SKM-1 (cell line): Measurements from ENCODE around the gene ABCA13.

ENCODE experiments used
- DNase-seq: peaks from one replicate; lab custom pipeline; 2025; ENCODE audit not compliant: unreplicated experiment; lab: John Stamatoyannopoulos, UW

Gene ABCA13

DNA sequence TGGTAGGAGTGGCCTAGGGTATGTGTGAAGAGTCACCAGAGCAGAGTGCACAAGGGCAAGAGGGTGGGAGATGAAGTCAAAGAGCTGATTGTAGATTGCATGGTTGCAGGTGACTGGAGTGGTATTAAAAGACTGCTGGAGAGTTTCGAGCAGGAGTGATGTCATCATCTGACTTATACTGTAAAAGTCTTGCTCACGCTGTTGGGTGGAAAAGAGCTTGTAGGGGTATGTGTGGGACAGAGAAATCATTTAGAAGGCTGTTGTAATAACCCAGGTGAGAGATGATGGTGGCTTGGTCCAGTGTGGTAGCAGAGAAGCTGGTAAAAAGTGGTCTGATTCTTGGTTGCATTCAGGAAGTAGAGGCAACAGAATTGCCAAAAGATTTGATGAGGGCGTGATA is 184.1 kb downstream of the ABCA13 start:
- no peak for DNase-seq

- DNase-seq: no peak
Observed at GRCh38 chr7:48360574-48360973, 189.3 kb downstream of the ABCA13 start.

- DNase-seq: no peak
Observed at GRCh38 chr7:48363174-48363573, 191.9 kb downstream of the ABCA13 start.

- no peak for DNase-seq
Observed at GRCh38 chr7:48365010-48365409, 193.8 kb downstream of the ABCA13 start.

DNA sequence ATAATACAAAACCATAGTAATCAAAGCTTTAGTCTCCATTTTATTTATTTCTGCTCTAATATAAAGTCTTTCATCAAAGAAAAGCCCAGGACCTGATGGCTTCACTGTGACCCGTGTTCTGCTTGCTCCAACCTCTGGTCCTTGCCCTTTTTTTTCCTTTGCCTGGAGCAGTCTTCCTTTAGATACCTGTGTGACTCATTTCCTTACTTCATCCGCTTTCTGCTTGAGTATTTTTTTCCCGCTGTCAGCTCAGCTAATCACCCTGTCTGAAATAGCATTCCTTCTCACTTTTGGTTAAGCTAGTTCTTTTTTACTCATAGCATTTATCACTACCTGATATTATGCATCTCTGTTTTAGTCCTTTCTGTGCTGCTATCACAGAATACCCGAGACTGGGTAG is 194.8 kb downstream of the ABCA13 start:
- DNase-seq: no peak

DNA sequence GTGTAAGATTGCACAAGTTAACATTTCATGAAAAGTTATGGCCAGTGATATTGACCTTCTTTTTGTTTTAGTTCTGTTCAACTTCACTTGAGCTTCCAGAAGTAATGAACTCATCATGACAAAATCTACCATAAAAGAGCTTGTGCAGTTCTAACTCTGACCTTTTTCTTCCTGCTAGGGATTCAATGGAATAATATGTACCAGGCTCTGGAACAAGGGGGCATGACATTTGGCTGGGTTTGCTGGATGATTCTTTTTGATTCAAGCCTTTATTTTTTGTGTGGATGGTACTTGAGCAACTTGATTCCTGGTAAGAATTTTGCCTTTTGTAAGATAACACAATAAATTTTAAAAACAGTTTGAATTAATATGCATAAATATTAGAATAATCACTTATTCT is 205.0 kb downstream of the ABCA13 start:
- no peak for DNase-seq

DNA sequence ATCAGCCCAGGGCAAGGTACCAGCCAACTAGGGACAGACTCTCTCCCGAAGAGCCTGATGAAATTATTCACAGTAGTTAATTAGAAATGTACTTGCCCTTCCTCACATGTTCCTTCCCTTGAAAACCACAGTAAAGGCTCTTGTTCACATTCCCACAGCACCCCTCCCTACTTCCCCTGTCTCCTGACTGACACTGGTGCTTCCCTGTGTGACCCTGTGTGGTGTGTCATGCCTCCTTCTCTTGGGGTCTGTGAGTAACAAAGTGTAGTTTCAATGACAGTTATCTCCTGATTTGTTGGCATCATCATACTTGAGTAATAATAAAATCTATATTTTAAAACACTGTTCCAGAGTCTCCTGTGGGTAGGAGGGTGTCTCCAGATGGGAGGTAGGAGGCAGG is 209.7 kb downstream of the ABCA13 start:
- no peak for DNase-seq

- DNase-seq: no peak
Observed at GRCh38 chr7:48381571-48381970, 210.3 kb downstream of the ABCA13 start.

- no peak for DNase-seq
Observed at GRCh38 chr7:48384180-48384752, 213.0 kb downstream of the ABCA13 start.

GRCh38 chr7:48387932-48388331 is 216.7 kb downstream of the ABCA13 start:
- DNase-seq: no peak

DNA sequence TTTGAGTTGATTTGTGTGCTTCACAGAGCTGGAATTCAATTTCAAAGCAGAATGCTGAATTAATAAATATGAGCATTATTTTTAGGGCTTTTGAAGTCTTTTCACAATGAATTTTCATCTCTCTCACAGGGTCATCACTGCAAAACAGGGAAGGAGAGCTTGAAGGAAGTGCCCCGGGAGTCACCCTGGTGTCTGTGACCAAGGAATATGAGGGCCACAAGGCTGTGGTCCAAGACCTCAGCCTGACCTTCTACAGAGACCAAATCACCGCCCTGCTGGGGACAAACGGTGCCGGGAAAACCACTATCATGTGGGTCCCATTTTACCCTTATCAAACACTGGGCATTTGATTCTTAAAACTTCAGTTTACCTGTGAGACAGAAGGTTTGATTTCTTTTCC is 217.7 kb downstream of the ABCA13 start:
- peak; percentile 4 for DNase-seq

- peak; percentile 68 for DNase-seq
Observed at GRCh38 chr7:48389977-48390376, 218.7 kb downstream of the ABCA13 start.

DNA sequence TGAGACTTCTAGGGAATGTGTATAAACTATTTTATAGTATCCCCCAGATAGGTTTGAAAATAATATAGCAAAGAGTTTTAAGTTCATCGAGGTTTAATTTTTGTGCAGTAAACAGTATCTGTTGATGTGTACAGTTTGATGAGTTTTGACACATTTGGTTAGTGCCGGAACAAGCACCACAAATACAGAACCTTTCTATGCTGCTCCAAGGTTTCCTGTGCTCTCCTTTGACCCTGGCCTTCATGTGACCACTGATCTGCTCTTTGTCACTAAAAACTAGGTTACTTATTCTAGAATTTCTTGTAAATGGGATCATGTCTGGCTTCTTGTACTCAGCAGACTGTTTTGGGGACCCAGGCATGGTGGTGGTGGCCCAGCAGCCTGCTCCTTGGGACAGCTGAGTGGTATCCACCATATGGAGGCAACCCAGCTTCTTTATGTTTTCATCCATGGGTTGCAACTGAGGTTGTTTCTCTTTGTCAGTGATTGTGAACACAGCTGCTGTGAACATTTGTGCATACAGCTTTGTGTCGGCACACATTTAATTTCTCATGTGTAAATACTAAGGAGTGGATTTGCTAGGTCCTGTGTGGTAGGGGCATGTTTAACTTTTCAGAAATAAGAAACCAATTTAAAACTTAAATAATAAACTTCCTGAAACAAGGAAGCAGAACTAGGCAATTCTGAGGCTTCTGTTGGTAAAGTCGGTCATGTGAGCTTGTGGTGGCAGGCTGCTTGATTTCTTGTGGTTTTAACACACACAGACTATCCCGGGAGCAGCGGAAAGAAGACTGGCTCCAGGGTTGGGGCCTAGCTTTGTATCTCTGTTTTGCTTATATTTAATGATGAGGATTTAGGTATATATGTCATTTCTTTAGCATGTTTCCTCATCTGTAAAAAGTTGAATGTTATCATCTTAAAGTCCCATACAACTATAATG is 219.4 kb downstream of the ABCA13 start:
- DNase-seq: peak; percentile 67

GRCh38 chr7:48398191-48398590 is 226.9 kb downstream of the ABCA13 start:
- no peak for DNase-seq

GRCh38 chr7:48402721-48403120 is 231.5 kb downstream of the ABCA13 start:
- DNase-seq: no peak

GRCh38 chr7:48408731-48409130 is 237.5 kb downstream of the ABCA13 start:
- no peak for DNase-seq

GRCh38 chr7:48411619-48412018 is 240.4 kb downstream of the ABCA13 start:
- DNase-seq: no peak

DNA sequence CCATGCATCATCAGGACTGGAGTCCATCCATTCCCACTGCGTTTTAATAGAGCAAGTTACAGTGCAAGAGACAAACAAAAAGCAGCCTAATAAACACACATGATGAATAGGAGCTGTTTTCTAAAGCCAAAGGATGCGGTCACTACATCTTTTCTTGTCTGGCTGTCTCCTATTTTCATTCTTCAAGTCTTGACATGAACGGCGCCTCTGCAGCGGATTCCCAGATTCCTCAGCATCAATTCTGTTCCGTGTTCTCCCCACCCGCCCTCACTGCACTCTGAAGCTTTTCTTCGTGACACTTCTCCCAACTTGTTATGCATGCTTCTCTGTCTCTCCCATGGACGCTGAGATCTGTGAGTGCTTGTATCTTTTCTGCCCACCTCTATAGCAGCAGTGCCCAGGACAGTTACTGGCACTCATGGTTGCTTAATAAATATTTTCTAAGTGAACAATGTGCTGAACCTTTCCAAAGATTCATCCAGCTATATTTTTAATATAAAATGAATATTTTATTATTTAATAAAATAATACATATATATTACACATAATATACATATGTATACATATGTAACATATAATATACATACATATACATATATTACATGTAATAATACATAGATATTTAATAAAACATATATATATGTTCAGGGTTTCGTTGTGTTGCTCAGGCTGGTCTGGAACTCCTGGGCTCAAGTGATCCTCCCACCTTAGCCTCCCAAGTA is 242.9 kb downstream of the ABCA13 start:
- no peak for DNase-seq

GRCh38 chr7:48416327-48416908 is 245.2 kb downstream of the ABCA13 start:
- no peak for DNase-seq

DNA sequence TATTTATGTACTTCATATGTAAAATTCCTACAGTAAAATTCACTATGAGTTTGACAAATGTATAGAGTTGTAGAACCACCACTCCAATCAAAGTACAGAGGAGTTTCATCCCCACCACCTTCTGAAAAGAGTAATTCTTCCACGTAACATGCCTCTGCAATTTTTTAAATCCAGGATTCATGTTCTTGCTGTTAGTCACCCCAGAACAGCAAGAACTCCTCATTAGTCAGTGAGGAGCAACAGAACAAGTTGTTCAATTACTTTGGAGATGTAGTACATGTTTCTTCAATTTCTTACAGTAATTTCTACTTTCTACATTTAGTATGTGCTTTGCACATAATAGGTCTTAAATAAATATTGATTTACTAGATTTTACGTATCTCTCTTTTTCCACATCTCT is 248.1 kb downstream of the ABCA13 start:
- no peak for DNase-seq

DNA sequence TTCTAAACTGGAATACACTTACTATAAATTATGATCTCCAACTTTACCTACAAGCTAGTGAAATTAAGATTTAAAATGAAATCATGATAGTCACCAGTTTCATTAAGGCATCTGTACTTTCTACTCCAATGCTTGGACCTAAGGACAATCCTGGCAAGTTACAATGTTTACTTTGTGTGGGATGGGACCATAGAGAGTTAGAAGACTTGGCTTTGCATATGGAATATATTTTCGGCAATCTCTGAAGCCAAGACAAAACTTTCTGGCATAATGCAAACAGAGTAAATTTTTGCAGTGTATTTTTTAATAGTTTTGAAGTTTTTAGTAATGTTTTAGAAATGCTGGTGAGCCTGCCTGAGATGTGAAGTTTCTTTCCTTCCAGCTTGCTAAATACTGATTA is 248.9 kb downstream of the ABCA13 start:
- DNase-seq: no peak

- DNase-seq: no peak
Observed at GRCh38 chr7:48421357-48421756, 250.1 kb downstream of the ABCA13 start.
